T-cell (primary cell): ENCODE data around the gene AKAP5. TPM values are rescaled to one million over a fixed set of nuclear protein-coding genes. Genes with fewer than 3 reads are reported as not detected.
A peak's percentile ranks its signal among the peaks of the same experiment; 100 is the strongest.
"Not testable (repeated sequence)": the region's sequence is repeated elsewhere in the genome, so short reads cannot be mapped to it uniquely, and the experiment has no call there.

Experiments
- ATAC-seq, 4 experiments: fragments of 200-7000 bp in 3 of 4; fragments of 150-1000 bp in 1 of 4; cut with Tn5 transposase; replicated peaks in 1 of 4; 1 replicate in 3 of 4; 2 replicates in 1 of 4; pipeline ENCODE4 v1.10.0; 2021; ENCODE audit warnings: moderate library complexity in 3 of 4, mild to moderate bottlenecking in 2 of 4, moderate number of reproducible peaks in 1 of 4
- CTCF ChIA-PET, 2 donors: fragments of 300-600 bp; sonication (Branson Sonifier 250); formaldehyde crosslinking; loops; one replicate each; lab custom pipeline; 2022; ENCODE audit warnings: antibody characterized with exemption in 2 of 2; lab: Charles Lee
- POLR2A ChIA-PET, 2 donors: fragments of 300-600 bp; sonication (Branson Sonifier 250); formaldehyde crosslinking; loops; one replicate each; lab custom pipeline; 2022; ENCODE audit warnings: antibody characterized with exemption in 2 of 2; lab: Charles Lee
- DNase-seq, 35 experiments: peaks; one replicate each; pipeline versions ENCODE4 v3.0.0 to v3.0.0-alpha.2; 2013 to 2023
- H3K27ac ChIP-seq: one replicate; pipeline ENCODE4 v1.5.1; 2013; ENCODE audit warnings: low read length
- H3K27me3 ChIP-seq, 2 experiments: replicated peaks in 1 of 2; 1 replicate in 1 of 2; 2 replicates in 1 of 2; pipeline versions ENCODE4 v1.6.1 to v1.7.0; 2013; ENCODE audit warnings: low read length in 1 of 2, mixed read lengths in 1 of 2; ENCODE audit not compliant: control insufficient read depth in 2 of 2, insufficient read depth in 2 of 2; ENCODE audit errors: extremely low read depth in 1 of 2
- H3K36me3 ChIP-seq, 2 donors: 1 replicate in 1 of 2; 2 replicates in 1 of 2; pipeline versions ENCODE4 v1.6.1 to v1.7.0; 2013; ENCODE audit warnings: low read length in 1 of 2; ENCODE audit not compliant: control insufficient read depth in 2 of 2, insufficient read depth in 1 of 2; ENCODE audit errors: extremely low read depth in 1 of 2
- H3K4me1 ChIP-seq, 2 experiments: 1 replicate in 1 of 2; 2 replicates in 1 of 2; pipeline versions ENCODE4 v1.6.1 to v1.7.0; 2013; ENCODE audit warnings: low read length in 2 of 2, mixed read lengths in 1 of 2; ENCODE audit not compliant: insufficient read depth in 2 of 2, control insufficient read depth in 1 of 2; ENCODE audit errors: extremely low read depth in 1 of 2
- H3K4me3 ChIP-seq, 2 donors: 1 replicate in 1 of 2; 2 replicates in 1 of 2; pipeline versions ENCODE4 v1.5.1 to v1.7.0; 2013; ENCODE audit warnings: mild to moderate bottlenecking in 2 of 2, low read length in 1 of 2, moderate library complexity in 1 of 2; ENCODE audit not compliant: control insufficient read depth in 1 of 2; ENCODE audit errors: extremely low read depth in 1 of 2
- H3K9me3 ChIP-seq: 2 replicates; pipeline ENCODE4 v1.7.0; 2013
- H3K27ac Mint-ChIP-seq, 2 donors: one replicate each; pipeline ENCODE4 v1.8.0; 2020 to 2021; ENCODE audit warnings: mild to moderate bottlenecking in 2 of 2, mixed read lengths in 2 of 2
- H3K27me3 Mint-ChIP-seq, 2 donors: one replicate each; pipeline ENCODE4 v1.8.0; 2021 to 2022; ENCODE audit warnings: mixed read lengths in 2 of 2
- H3K36me3 Mint-ChIP-seq: one replicate; pipeline ENCODE4 v1.8.0; 2021; ENCODE audit warnings: mixed read lengths
- H3K4me1 Mint-ChIP-seq, 3 donors: one replicate each; pipeline ENCODE4 v1.8.0; 2020 to 2022; ENCODE audit warnings: mixed read lengths in 3 of 3, mild to moderate bottlenecking in 1 of 3
- H3K4me3 Mint-ChIP-seq, 3 donors: one replicate each; pipeline ENCODE4 v1.8.0; 2020 to 2022; ENCODE audit warnings: mild to moderate bottlenecking in 3 of 3, mixed read lengths in 3 of 3, moderate library complexity in 3 of 3
- H3K9me3 Mint-ChIP-seq, 3 donors: one replicate each; pipeline ENCODE4 v1.8.0; 2020 to 2022; ENCODE audit warnings: mixed read lengths in 3 of 3
- WGBS: methylation state at CpG from one replicate; pipeline ENCODE4 v1.1.5; 2013; ENCODE audit warnings: missing lambda C conversion rate; ENCODE audit not compliant: insufficient coverage; 5-methylcytosine and 5-hydroxymethylcytosine counted together
- total RNA-seq, 35 experiments: library from RNA in 6 of 35; stranded (reverse) in 6 of 35; fragments of 120-200 nt in 1 of 35; gene quantifications; one replicate each; pipeline versions ENCODE4 v1.2.1 to v1.2.4 and lab custom pipeline; 2013 to 2026

Gene AKAP5
- total RNA-seq, 5 donors from 2014 or later (not counting 1 experiment from before 2014, with no cell fraction given), result 0.26 to 2.0 (median 0.55) TPM

DNA sequence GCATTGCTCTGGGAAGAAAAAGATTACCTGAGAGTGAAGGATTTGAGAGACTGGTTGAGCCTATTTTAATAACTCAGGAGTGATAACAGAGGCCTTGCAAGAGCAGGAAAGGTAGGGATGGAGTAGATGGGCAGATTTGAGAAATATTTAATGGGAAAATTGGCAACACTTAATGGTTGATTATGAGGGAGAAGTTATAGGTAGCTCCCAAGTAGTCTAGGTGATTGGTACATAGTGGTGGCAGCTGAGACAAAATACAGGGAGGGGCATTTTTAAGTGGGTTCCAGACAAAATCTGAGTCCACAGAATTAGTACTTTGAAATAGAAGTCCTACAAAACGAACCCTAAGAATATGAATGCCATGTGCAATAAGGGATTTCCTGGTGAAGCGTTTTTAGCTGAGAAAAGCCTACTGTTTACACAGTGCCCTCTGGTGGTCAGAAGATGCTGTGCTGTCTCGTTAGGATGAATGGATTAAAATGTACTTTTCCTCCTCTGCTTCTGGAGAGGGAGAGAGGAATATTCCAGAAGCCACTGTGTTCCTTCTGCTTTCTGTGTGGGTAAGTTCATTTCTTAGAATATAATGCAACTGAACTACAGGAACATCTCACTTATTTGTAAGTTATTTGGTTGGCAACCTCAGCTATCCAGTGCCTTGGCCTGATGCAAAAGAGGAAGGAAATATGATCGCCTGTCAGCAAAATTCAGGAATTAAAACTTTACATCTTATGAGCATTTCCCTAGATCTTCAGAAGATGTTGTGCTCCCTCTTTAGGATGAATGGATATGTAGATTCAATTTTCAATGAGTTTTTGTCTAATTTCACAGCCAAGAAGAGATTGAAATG lies 45.7 kb downstream of the AKAP5 start:
- POLR2A ChIA-PET, result interaction anchor here (0.5 to 1.2 kb wide), 7 partner anchors 12 to 721 kb away, joined by 3 to 5 read pairs (median 3); no protein-coding TSS in a partner anchor
- WGBS, result no CpG with 5 or more reads among the region's 4 CpGs
- H3K4me1 ChIP-seq, result peaks cover 49 to 51% of the 10 kb centered on the region in 2 experiments

GRCh38 chr14:64513271-64513670 lies 48.0 kb downstream of the AKAP5 start:
- no peaks in the 10 kb centered on the region for H3K27me3 ChIP-seq
- no peaks in the 10 kb centered on the region for H3K9me3 Mint-ChIP-seq
- 100% methylated on average over 1 of the region's 2 CpGs for WGBS
- POLR2A ChIA-PET, result interaction anchor here in 1 of 2 donors (0.6 kb wide), 1 partner anchor 34 kb away, joined by 3 read pairs; no protein-coding TSS in a partner anchor
- H3K27ac Mint-ChIP-seq, result no peak overlapping the region
- peaks cover 37 to 40% of the 10 kb centered on the region in 2 experiments for H3K4me1 ChIP-seq
- DNase-seq, result no peak
- H3K27me3 Mint-ChIP-seq, result no peaks in the 10 kb centered on the region
- H3K27ac ChIP-seq, result no peak overlapping the region
- no peak overlapping the region for H3K4me3 ChIP-seq
- ATAC-seq, result no peak
- H3K36me3 Mint-ChIP-seq, result peaks cover 6% of the 10 kb centered on the region
- H3K36me3 ChIP-seq, result no peaks in the 10 kb centered on the region
- H3K9me3 ChIP-seq, result no peaks in the 10 kb centered on the region
- H3K4me1 Mint-ChIP-seq, result peaks cover 86 to 90% (median 87%) of the 10 kb centered on the region in 3 donors
- CTCF ChIA-PET, result interaction anchor here in 1 of 2 donors (3.5 kb wide), 1 partner anchor 11 kb away, joined by 28 read pairs; the partner anchor contains the start of gene ZBTB25
- no peak overlapping the region for H3K4me3 Mint-ChIP-seq

More for the DNA sequence above, 45.7 kb downstream of the AKAP5 start:
- Mint-ChIP-seq H3K4me1 (peaks cover 88 to 92% (median 90%) of the 10 kb centered on the region in 3 donors), H3K27ac (peak overlapping the region; percentile 80), H3K4me3 (peak overlapping the region; percentile 15 to 49 (median 49)), H3K9me3 (no peaks in the 10 kb centered on the region), H3K27me3 (no peaks in the 10 kb centered on the region), H3K36me3 (peaks cover 6% of the 10 kb centered on the region)
- CTCF ChIA-PET, result interaction anchor here (0.5 to 3.7 kb wide), 22 partner anchors 8 to 168 kb away, joined by 3 to 28 read pairs (median 6); partner anchors contain the start of genes HSPA2 (in 1 of the 2) and ZBTB25 (in 1 of the 2)
- Histone ChIP-seq H3K27me3 (no peaks in the 10 kb centered on the region), H3K4me3 (no peak overlapping the region), H3K36me3 (no peaks in the 10 kb centered on the region), H3K27ac (peak overlapping the region; percentile 15), H3K9me3 (no peaks in the 10 kb centered on the region)
- peak in 32 of 35 experiments; percentile 29 to 88 (median 56) for DNase-seq
- ATAC-seq, result peak; percentile 58 to 69 (median 64)

- Histone ChIP-seq H3K27me3 (no peaks in the 10 kb centered on the region), H3K4me3 (no peak overlapping the region), H3K9me3 (no peaks in the 10 kb centered on the region), H3K4me1 (peaks cover 29 to 34% of the 10 kb centered on the region in 2 experiments), H3K36me3 (no peaks in the 10 kb centered on the region), H3K27ac (no peak overlapping the region)
- Mint-ChIP-seq H3K27me3 (no peaks in the 10 kb centered on the region), H3K4me1 (peaks cover 73 to 81% (median 76%) of the 10 kb centered on the region in 3 donors), H3K4me3 (no peak overlapping the region), H3K9me3 (no peaks in the 10 kb centered on the region), H3K36me3 (peaks cover 6% of the 10 kb centered on the region), H3K27ac (no peak overlapping the region)
- ChIA-PET CTCF (interaction anchor here (0.6 to 2.6 kb wide), 8 partner anchors 12 to 1098 kb away, joined by 3 to 13 read pairs (median 5); no protein-coding TSS in a partner anchor), POLR2A (interaction anchor here (0.6 to 2.1 kb wide), 6 partner anchors 9 to 171 kb away, joined by 3 to 13 read pairs (median 4); partner anchors contain the start of genes ZBTB1 (in 1 of the 2) and ZBTB25 (in 1 of the 2))
- ATAC-seq (no peak), DNase-seq (no peak)
- no CpG with 5 or more reads among the region's 1 CpG for WGBS
Observed at GRCh38 chr14:64515053-64515452, 49.8 kb downstream of the AKAP5 start.

- Mint-ChIP-seq H3K27ac (peak overlapping the region in 1 of 2 donors; percentile 48), H3K36me3 (peaks cover 3% of the 10 kb centered on the region), H3K4me3 (peak overlapping the region in 1 of 3 donors; percentile 18), H3K9me3 (no peaks in the 10 kb centered on the region), H3K27me3 (no peaks in the 10 kb centered on the region), H3K4me1 (peaks cover 55 to 69% (median 63%) of the 10 kb centered on the region in 3 donors)
- H3K9me3 ChIP-seq, result no peaks in the 10 kb centered on the region
- ATAC-seq (no peak), DNase-seq (no peak)
- POLR2A ChIA-PET, result no interaction called here
- no CpG with 5 or more reads among the region's 1 CpG for WGBS
- H3K4me3 ChIP-seq, result no peak overlapping the region
- H3K27ac ChIP-seq, result no peak overlapping the region
- H3K36me3 ChIP-seq, result peaks cover 0 to 6% of the 10 kb centered on the region in 2 donors
- CTCF ChIA-PET, result no interaction called here
- H3K27me3 ChIP-seq, result no peaks in the 10 kb centered on the region
- H3K4me1 ChIP-seq, result peaks cover 13 to 16% of the 10 kb centered on the region in 2 experiments
Observed at GRCh38 chr14:64516969-64517368, 51.7 kb downstream of the AKAP5 start.

GRCh38 chr14:64517667-64518066 lies 52.4 kb downstream of the AKAP5 start:
- H3K4me3 ChIP-seq, CTCF ChIA-PET, H3K27me3 ChIP-seq, ATAC-seq, H3K9me3 ChIP-seq, DNase-seq, H3K36me3 Mint-ChIP-seq, H3K27me3 Mint-ChIP-seq, H3K4me3 Mint-ChIP-seq, H3K27ac ChIP-seq, H3K9me3 Mint-ChIP-seq, H3K27ac Mint-ChIP-seq: not testable (repeated sequence)
- WGBS, result no CpG with 5 or more reads among the region's 6 CpGs
- POLR2A ChIA-PET, result interaction anchor here in 1 of 2 donors (0.5 kb wide), 1 partner anchor 22 kb away, joined by 3 read pairs; no protein-coding TSS in a partner anchor
- peaks cover 13% of the 10 kb centered on the region in 2 experiments for H3K4me1 ChIP-seq
- peaks cover 0 to 13% of the 10 kb centered on the region in 2 donors for H3K36me3 ChIP-seq
- peaks cover 49 to 62% (median 56%) of the 10 kb centered on the region in 3 donors for H3K4me1 Mint-ChIP-seq

DNA sequence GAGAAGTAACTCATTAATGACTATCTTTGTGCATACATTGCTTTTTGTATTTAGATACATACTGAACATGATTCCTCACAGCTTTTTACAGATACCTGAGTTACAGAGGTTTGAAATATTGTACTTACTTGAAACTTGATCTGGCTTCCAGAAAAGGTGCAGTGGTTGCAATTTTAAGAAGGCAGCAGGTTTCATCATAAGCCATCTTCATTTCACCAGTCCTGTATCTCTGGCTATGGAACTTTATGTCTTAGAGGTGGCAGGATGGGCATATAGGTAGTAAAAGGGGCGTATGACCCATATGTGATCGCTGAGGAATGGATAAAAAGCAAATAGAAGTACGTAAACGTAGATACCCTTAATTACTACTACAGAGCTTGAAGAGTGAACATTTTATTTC lies 52.9 kb downstream of the AKAP5 start:
- no peaks in the 10 kb centered on the region for H3K9me3 ChIP-seq
- Mint-ChIP-seq H3K27me3 (no peaks in the 10 kb centered on the region), H3K27ac (no peak overlapping the region), H3K4me1 (peaks cover 44 to 57% (median 51%) of the 10 kb centered on the region in 3 donors), H3K36me3 (peaks cover 3% of the 10 kb centered on the region), H3K9me3 (no peaks in the 10 kb centered on the region), H3K4me3 (no peak overlapping the region)
- H3K36me3 ChIP-seq, result peaks cover 0 to 18% of the 10 kb centered on the region in 2 donors
- WGBS, result no CpG with 5 or more reads among the region's 4 CpGs
- no peak overlapping the region for H3K27ac ChIP-seq
- ChIA-PET POLR2A (interaction anchor here (0.5 to 0.8 kb wide), 4 partner anchors 16 to 27 kb away, joined by 3 to 5 read pairs (median 4); no protein-coding TSS in a partner anchor), CTCF (interaction anchor here in 1 of 2 donors (1.6 kb wide), 1 partner anchor 8 kb away, joined by 8 read pairs; no protein-coding TSS in a partner anchor)
- ATAC-seq, result no peak
- H3K4me3 ChIP-seq, result no peak overlapping the region
- H3K27me3 ChIP-seq, result no peaks in the 10 kb centered on the region
- DNase-seq, result no peak
- peaks cover 12 to 13% of the 10 kb centered on the region in 2 experiments for H3K4me1 ChIP-seq
